ENCODE results near the gene KCNK17.

KCNK17 gene

DNA sequence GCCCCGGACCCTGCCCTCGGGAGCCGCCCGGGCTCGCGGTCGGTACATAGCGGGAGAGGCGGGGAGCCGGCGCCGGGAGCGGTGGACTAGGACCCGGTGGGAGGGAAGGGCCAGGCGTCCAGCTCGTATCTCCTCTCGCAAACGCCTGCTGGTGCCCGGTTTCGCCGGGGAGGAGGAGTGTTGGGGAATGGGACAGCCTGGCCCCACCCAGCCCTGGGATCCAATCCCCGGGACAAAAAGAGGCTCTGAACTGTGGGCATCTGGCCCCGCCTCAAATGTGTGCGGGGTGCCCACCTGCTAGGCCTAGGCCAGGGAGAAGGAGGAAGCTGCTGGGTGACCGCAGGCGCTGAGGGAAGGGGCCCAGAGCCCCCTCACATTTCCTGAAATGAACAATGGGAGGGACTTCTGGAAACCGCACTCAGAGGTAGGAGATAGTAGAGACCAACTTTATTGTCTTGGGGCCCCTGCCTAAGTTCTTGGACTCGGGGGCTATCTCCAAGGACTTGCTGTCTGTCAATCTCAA lies at the start of gene KCNK17:
KCNK17 (minus strand) TSS at position 147 of the 523 bp plus-strand sequence; CDS start at position 48, 99 bp downstream.
- in situ Hi-C loops (cut with MboI; ENCODE audit: low sequenced_read_pairs), result no loop called here

DNA sequence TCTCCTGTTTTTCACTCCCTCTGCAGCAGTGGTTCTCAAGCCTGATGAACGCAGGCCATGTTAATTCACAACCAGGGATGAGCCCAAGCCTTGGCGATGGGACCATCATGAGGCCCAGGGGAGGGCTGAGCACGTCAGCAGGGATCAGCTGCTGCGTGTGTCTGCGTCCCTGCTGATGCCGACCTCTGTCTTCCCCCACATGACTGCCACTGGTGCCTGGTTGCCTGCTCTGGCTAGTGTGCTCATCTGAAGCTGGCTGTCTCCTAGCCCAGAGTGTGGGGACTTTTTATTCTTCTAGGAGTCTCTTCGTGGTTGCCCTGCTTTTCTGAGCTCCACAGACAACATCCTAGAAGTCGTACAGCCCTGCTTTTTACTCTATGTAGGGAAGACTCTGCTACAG lies 49.1 kb upstream of the KCNK17 start:
- in situ Hi-C loops (cut with MboI; ENCODE audit: low sequenced_read_pairs), result loop anchor here (25.0 kb wide), 1 partner anchor 949 kb away; no protein-coding TSS in a partner anchor

DNA sequence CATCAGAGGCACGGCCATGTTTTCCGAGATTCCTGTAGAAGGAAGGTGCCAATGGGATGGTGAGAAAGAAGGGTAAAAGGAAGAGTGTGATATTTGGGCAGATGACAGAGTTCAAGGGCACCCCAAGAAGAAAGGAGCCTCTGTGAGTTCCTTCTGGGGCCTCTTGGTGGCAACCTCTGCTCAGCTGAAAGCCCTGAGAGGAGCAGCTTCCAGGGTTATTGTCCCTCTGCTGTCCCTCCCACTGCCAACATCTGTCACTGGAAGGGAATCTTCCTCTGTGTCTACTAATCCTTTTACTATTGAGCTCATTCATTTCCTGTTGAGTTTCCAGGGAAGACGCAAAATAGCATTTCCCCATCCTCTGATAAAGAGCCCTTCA lies 48.3 kb upstream of the KCNK17 start:
- in situ Hi-C loops (cut with MboI; ENCODE audit: low sequenced_read_pairs), result loop anchor here (25.0 kb wide), 1 partner anchor 950 kb away; no protein-coding TSS in a partner anchor

GRCh38 chr6:39361657-39362486 lies 47.7 kb upstream of the KCNK17 start:
- in situ Hi-C loops (cut with MboI; ENCODE audit: low sequenced_read_pairs), result loop anchor here (25.0 kb wide), 1 partner anchor 950 kb away; no protein-coding TSS in a partner anchor

GRCh38 chr6:39360378-39360777 lies 46.2 kb upstream of the KCNK17 start:
- in situ Hi-C loops (cut with MboI; ENCODE audit: low sequenced_read_pairs), result loop anchor here (25.0 kb wide), 1 partner anchor 952 kb away; no protein-coding TSS in a partner anchor

DNA sequence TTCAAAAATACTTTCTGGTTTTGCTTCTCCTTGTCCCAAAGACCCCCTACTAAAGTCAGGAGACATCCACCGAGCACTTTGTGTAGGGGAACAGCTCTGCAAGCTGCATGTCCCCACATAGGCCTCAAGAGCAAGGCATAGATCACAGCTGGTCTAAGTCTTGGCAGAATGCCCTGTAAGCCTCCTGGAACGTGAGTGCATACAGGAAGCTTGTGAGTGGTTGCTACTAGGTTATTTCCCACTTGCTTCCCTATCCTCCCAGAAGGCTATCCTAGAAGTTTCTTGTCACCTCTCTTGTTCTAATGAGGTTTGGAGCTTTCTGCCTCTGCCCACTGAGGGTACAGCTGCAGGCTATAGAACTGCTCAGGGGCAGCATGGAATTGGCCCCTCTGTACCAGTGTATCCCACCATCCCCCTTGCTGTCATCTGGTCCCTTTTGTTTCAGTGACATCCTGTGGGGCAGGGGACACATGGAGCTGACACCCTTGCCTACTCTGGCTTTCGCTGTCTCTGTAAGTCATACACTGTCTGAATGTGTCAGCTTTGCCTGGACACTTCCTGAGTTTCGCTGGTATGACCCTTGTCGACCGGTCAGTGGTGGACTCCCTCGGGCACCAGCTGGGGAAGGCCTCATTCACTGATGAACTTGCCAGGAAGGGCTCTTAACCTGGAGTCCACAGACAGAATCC lies 43.9 kb upstream of the KCNK17 start:
- in situ Hi-C loops (cut with MboI; ENCODE audit: low sequenced_read_pairs), result loop anchor here (25.0 kb wide), 1 partner anchor 954 kb away; no protein-coding TSS in a partner anchor

GRCh38 chr6:39353698-39354315 lies 39.6 kb upstream of the KCNK17 start:
- in situ Hi-C loops (cut with MboI; ENCODE audit: low sequenced_read_pairs), result loop anchor here (25.0 kb wide), 1 partner anchor 958 kb away; no protein-coding TSS in a partner anchor

- in situ Hi-C loops (cut with MboI; ENCODE audit: low sequenced_read_pairs), result loop anchor here (25.0 kb wide), 1 partner anchor 961 kb away; no protein-coding TSS in a partner anchor
Measured at GRCh38 chr6:39350723-39351505, 36.7 kb upstream of the KCNK17 start.

GRCh38 chr6:39348740-39349139 lies 34.5 kb upstream of the KCNK17 start:
- in situ Hi-C loops (cut with MboI; ENCODE audit: low sequenced_read_pairs), result no loop called here

GRCh38 chr6:39347906-39348585 lies 33.8 kb upstream of the KCNK17 start:
- in situ Hi-C loops (cut with MboI; ENCODE audit: low sequenced_read_pairs), result no loop called here

- in situ Hi-C loops (cut with MboI; ENCODE audit: low sequenced_read_pairs), result no loop called here
Measured at GRCh38 chr6:39347206-39347605, 33.0 kb upstream of the KCNK17 start.

DNA sequence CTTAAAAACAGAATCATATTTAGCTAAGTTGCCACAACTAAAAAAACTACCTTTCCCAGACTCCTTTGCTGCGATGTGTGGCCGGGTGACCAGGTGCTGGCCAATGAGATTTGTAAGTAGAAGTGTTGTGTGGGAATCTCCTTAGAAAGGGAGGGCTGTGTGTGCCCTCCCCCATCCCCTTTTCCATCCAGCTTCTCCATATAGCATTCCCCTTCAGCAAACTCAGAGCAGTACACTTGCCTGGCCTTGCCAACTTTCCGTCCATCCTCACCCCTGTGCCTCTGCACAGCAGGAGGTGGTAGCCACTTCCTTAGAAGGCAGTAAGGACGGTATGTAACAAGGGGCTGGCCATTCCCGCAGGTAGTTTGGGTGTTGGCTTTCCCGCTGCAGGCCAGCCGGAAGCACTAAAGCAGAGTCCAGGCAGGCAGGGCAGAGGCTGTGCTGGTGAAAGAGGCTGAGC lies 30.6 kb upstream of the KCNK17 start:
- in situ Hi-C loops (cut with MboI; ENCODE audit: low sequenced_read_pairs), result no loop called here

GRCh38 chr6:39343396-39343870 lies 29.2 kb upstream of the KCNK17 start:
- in situ Hi-C loops (cut with MboI; ENCODE audit: low sequenced_read_pairs), result no loop called here

DNA sequence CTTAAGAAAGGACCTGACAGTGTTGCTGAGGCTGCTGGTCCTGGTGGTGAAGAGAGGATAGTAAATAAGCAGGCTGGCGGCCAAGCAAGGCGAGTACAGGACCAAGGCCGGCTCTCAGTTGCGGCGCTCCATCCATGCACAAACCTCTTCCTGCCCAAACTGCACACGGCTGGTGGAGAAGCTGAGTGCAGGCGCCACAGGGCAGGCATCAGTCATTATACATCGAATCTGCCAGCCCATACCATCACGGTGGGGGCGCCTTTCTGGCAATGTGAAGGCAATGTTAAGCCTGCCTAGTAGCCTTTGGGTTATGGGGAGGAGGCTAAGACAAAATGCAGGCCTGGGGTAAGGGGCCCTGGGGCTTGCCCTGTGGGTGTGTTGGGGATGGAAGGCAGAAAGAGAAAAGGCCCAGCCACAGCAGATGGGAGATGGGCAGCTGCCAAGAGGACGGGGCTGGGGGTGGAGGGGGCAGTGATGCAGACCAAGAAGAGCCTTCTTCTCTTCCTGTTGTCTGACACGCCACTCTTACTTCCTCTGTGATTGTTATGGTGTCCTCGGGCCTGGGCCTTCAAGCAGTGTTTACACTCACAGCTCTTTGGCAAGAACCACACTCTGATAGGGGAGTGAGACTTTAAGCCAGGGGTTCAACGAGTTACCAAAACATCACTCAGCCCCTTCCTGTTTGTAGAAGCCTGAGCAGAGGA lies 28.6 kb upstream of the KCNK17 start:
- in situ Hi-C loops (cut with MboI; ENCODE audit: low sequenced_read_pairs), result no loop called here

- in situ Hi-C loops (cut with MboI; ENCODE audit: low sequenced_read_pairs), result no loop called here
Measured at GRCh38 chr6:39341937-39342336, 27.7 kb upstream of the KCNK17 start.

- in situ Hi-C loops (cut with MboI; ENCODE audit: low sequenced_read_pairs), result no loop called here
Measured at GRCh38 chr6:39341352-39341751, 27.1 kb upstream of the KCNK17 start.

DNA sequence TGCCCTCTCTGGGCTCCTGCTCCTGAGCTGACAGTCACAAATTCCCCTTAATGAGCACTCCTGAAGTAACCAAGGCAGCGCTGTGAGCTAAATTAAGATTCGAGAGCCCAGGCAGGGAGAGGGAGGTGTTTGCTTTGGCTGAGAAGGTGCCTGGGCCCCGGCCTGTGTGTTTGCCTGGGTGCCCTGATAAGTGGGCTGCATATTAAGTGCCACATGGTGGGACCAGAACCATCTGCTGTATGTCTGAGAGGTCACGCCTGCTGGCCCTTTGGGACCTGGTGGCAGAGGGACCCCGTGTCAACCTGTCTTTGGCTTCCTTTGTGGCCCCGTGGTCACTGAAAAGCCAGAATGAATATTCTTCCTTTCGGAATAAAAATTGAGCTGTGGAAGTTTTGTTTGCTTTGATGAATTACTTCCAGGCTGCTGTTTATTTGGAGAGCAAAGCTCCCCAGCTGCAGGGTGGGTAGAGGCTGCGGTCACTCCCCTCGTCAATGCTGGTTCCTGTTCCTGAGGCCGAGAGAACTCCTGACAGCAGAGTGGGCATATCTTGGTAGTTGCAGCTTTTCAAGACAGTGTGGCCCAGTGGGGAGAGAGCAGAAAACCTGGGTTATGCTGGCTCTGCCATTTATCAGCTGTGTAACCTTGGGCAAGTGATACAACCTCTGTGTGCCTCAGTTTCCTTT lies 25.8 kb upstream of the KCNK17 start:
- in situ Hi-C loops (cut with MboI; ENCODE audit: low sequenced_read_pairs), result no loop called here
